Measurements from ENCODE around the gene CHADL. TPM values are rescaled to one million over a fixed set of nuclear protein-coding genes. Genes with fewer than 3 reads are reported as not detected.

Gene CHADL
- total and polyA plus RNA-seq, 10 of the 15 experiments (the other 5 are each of a cell fraction or from before 2014, with no cell fraction given), result 0.24 TPM; not detected in 9

- CTCF ChIA-PET, result interaction anchor here (0.5 to 2.8 kb wide), 4 partner anchors 8 to 524 kb away, joined by 3 to 11 read pairs (median 6); no protein-coding TSS in a partner anchor
- no TSS peak for BruUV-seq (replicated peaks)
- SMC1A ChIA-PET (ENCODE audit: uncharacterized antibody, unreplicated experiment), result interaction anchor here (0.7 to 1.0 kb wide), 2 partner anchors 10 to 275 kb away, joined by 3 read pairs; no protein-coding TSS in a partner anchor
- POLR2A ChIA-PET, result interaction anchor here (0.6 to 0.7 kb wide), 5 partner anchors 21 to 265 kb away, joined by 3 to 6 read pairs (median 4); no protein-coding TSS in a partner anchor
- H3K4me3 ChIP-seq, result peak overlapping the region; percentile 90
- H3K27me3 ChIP-seq (replicated peaks in 1 of 2; ENCODE audit: control insufficient read depth in 2 of 2, insufficient read depth in 2 of 2, low read length in 1 of 2), result no peaks in the 10 kb centered on the region
- H3K79me2 ChIP-seq (ENCODE audit: control insufficient read depth, insufficient read depth, low read length), result no peaks in the 10 kb centered on the region
- RAD21 ChIA-PET (ENCODE audit: unreplicated experiment), result interaction anchor here (0.7 to 1.4 kb wide), 3 partner anchors 168 to 276 kb away, joined by 3 to 5 read pairs (median 4); no protein-coding TSS in a partner anchor
- in situ Hi-C loops (cut with MboI), result no loop called here
- H2AFZ ChIP-seq (ENCODE audit: control insufficient read depth, low read depth, low read length), result peak overlapping the region; percentile 97
- H3K4me1 ChIP-seq (ENCODE audit: control insufficient read depth, insufficient read depth, low read length), result peaks cover 3% of the 10 kb centered on the region
- no peaks in the 10 kb centered on the region for H3K36me3 ChIP-seq (ENCODE audit: control insufficient read depth in 2 of 2, insufficient read depth in 2 of 2, low read length in 1 of 2)
- TF ChIP-seq NFIC (IDR thresholded peaks at IDR 0.05; ENCODE audit: low read depth, low read length), result no peak
- TF ChIP-seq PKNOX1 (IDR thresholded peaks at IDR 0.05), result peak; percentile 18; the same call in 1 of the 2 replicates
- H3K9ac ChIP-seq (ENCODE audit: control insufficient read depth, insufficient read depth, low read length), result peak overlapping the region; percentile 23; the same call in 1 of the 2 replicates
- no peaks in the 10 kb centered on the region for H4K20me1 ChIP-seq (ENCODE audit: control insufficient read depth, insufficient read depth)
- FAIRE-seq, result no peak
- peak overlapping the region; percentile 98 for H3K4me2 ChIP-seq (ENCODE audit: control insufficient read depth, insufficient read depth)
- 5% methylated on average over 9 of the region's 9 CpGs for WGBS (ENCODE audit: insufficient coverage, insufficient replicate concordance, low lambda C conversion rate, missing lambda C conversion rate)
- ATAC-seq, result peak; percentile 42; the same call in 2 of the 3 replicates
- no peaks in the 10 kb centered on the region for H3K9me3 ChIP-seq (replicated peaks; ENCODE audit: control insufficient read depth, insufficient read depth, low read length)
- no peak for DNase-seq (ENCODE audit: low read depth, low spot score)
- intact Hi-C loops (cut with micrococcal nuclease; ENCODE audit: unreplicated experiment), result no loop called here
- no peak overlapping the region for H3K27ac ChIP-seq (ENCODE audit: control insufficient read depth, insufficient read depth)
These were observed 42.6 kb downstream of the CHADL start for GRCh38 chr22:41198027-41198580.
